Muscle of leg (tissue), 11 donors: ENCODE measurements around the gene ZNF277. TPM values are rescaled to one million over a fixed set of nuclear protein-coding genes. Genes with fewer than 3 reads are reported as not detected.
A peak's percentile ranks its signal among the peaks of the same experiment; 100 is the strongest.

ENCODE experiments used
- DNase-seq: peaks from one replicate; pipeline ENCODE4 v3.0.0; 2013
- H3K27ac ChIP-seq: one replicate; pipeline ENCODE4 v1.5.1; 2013; ENCODE audit warnings: mild to moderate bottlenecking, low read length, control low read depth
- H3K27me3 ChIP-seq: one replicate; pipeline ENCODE4 v1.6.1; 2013; ENCODE audit warnings: low read length; ENCODE audit not compliant: control insufficient read depth, insufficient read depth
- H3K36me3 ChIP-seq: one replicate; pipeline ENCODE4 v1.6.1; 2013; ENCODE audit warnings: low read length; ENCODE audit not compliant: control insufficient read depth, insufficient read depth
- H3K4me1 ChIP-seq: one replicate; pipeline ENCODE4 v1.6.1; 2013; ENCODE audit warnings: low read length; ENCODE audit not compliant: control insufficient read depth, insufficient read depth
- H3K4me3 ChIP-seq: one replicate; pipeline ENCODE4 v1.5.1; 2013; ENCODE audit warnings: low read length, control low read depth
- H3K9me3 ChIP-seq: replicated peaks from 2 replicates; pipeline ENCODE4 v1.6.1; 2013; ENCODE audit warnings: low read depth, low read length; ENCODE audit not compliant: control insufficient read depth
- WGBS: methylation state at CpG from one replicate; pipeline ENCODE4 v1.1.5; 2013; ENCODE audit warnings: missing lambda C conversion rate; ENCODE audit not compliant: insufficient coverage; 5-methylcytosine and 5-hydroxymethylcytosine counted together
- polyA plus RNA-seq, 8 donors: library from polyadenylated mRNA; unstranded; fragments of 120-200 nt; gene quantifications; one replicate each; pipeline versions ENCODE4 v1.2.1 to v1.2.3, GENCODE V29; 2013; ENCODE audit warnings: inconsistent platforms in 1 of 8, low replicate concordance in 1 of 8; ENCODE audit not compliant: insufficient read length in 8 of 8, insufficient read depth in 1 of 8
- total RNA-seq: library from RNA; stranded (reverse); fragments of 120-200 nt; gene quantifications from one replicate; pipeline ENCODE4 v1.2.4, GENCODE V29; 2013

ZNF277 gene
- total and polyA plus RNA-seq, 9 donors = 17.7 to 29.8 (median 23.5) TPM

- peak; percentile 30 for DNase-seq
- Histone ChIP-seq H3K9me3 (no peaks in the 10 kb centered on the region), H3K27ac (no peak overlapping the region), H3K4me1 (peaks cover 4% of the 10 kb centered on the region), H3K4me3 (no peak overlapping the region), H3K36me3 (no peaks in the 10 kb centered on the region), H3K27me3 (no peaks in the 10 kb centered on the region)
- WGBS = 50% methylated on average over 2 of the region's 5 CpGs
Observed at GRCh38 chr7:112286250-112287086, 80.0 kb downstream of the ZNF277 start.

GRCh38 chr7:112288301-112288700 is 81.8 kb downstream of the ZNF277 start:
- no CpG with 5 or more reads among the region's 3 CpGs for WGBS
- Histone ChIP-seq H3K4me3 (no peak overlapping the region), H3K36me3 (peaks cover 2% of the 10 kb centered on the region), H3K4me1 (peaks cover 4% of the 10 kb centered on the region), H3K27me3 (no peaks in the 10 kb centered on the region), H3K9me3 (no peaks in the 10 kb centered on the region), H3K27ac (no peak overlapping the region)
- DNase-seq = no peak

DNA sequence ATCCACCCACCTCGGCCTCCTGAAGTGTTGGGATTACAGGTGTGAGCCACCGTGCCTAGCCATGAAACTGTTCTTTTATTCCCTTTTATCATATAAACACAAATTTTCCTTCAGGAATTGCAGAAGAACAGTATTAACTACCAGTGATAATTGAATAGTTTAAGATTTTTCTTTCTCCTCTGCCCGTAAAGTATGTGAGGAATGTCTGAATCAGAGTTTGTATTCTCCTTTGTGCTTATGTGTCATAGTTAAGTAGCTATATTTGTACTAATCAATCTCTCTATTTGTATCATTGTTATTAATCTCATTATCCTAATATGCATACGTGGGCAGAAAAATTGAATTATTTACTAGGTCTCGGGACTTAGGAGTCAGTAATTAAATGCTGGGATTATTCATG is 83.6 kb downstream of the ZNF277 start:
- Histone ChIP-seq H3K27me3 (no peaks in the 10 kb centered on the region), H3K9me3 (no peaks in the 10 kb centered on the region), H3K27ac (no peak overlapping the region), H3K4me1 (peaks cover 4% of the 10 kb centered on the region), H3K36me3 (peaks cover 2% of the 10 kb centered on the region), H3K4me3 (no peak overlapping the region)
- no peak for DNase-seq
- no CpG with 5 or more reads among the region's 5 CpGs for WGBS

- DNase-seq = no peak
- H3K9me3 ChIP-seq = no peaks in the 10 kb centered on the region
- H3K36me3 ChIP-seq = peaks cover 2% of the 10 kb centered on the region
- no CpG with 5 or more reads among the region's 1 CpG for WGBS
- H3K27me3 ChIP-seq = no peaks in the 10 kb centered on the region
- no peak overlapping the region for H3K27ac ChIP-seq
- H3K4me3 ChIP-seq = no peak overlapping the region
- no peaks in the 10 kb centered on the region for H3K4me1 ChIP-seq
Observed at GRCh38 chr7:112292162-112292561, 85.7 kb downstream of the ZNF277 start.

DNA sequence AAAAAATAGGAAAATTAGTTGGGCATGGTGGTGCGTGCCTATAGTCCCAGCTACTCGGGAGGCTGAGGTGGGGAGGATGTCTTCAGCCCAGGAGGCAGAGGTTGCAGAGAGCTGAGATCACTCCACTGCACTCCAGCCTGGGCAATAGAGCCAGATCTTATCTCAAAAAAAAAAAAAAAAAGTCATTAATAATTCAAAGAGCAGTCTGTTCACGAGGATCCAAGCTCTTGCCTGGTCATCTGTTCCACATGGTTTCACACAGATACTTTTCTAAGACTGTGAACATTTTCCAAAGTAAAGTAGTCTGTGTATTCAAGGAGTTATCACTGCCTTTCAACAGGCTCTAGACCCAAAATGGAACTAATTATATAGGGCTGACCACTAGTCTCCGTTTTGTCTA is 86.9 kb downstream of the ZNF277 start:
- Histone ChIP-seq H3K9me3 (no peaks in the 10 kb centered on the region), H3K4me1 (no peaks in the 10 kb centered on the region), H3K27ac (no peak overlapping the region), H3K36me3 (peaks cover 2% of the 10 kb centered on the region), H3K4me3 (no peak overlapping the region), H3K27me3 (no peaks in the 10 kb centered on the region)
- DNase-seq = no peak
- WGBS = 100% methylated on average over 1 of the region's 4 CpGs

GRCh38 chr7:112296432-112296831 is 89.9 kb downstream of the ZNF277 start:
- peak; percentile 50 for DNase-seq
- Histone ChIP-seq H3K27me3 (no peaks in the 10 kb centered on the region), H3K36me3 (peaks cover 2% of the 10 kb centered on the region), H3K9me3 (no peaks in the 10 kb centered on the region), H3K4me1 (no peaks in the 10 kb centered on the region), H3K4me3 (no peak overlapping the region), H3K27ac (no peak overlapping the region)
- WGBS = no CpG with 5 or more reads among the region's 1 CpG

GRCh38 chr7:112297681-112298080 is 91.2 kb downstream of the ZNF277 start:
- no peaks in the 10 kb centered on the region for H3K4me1 ChIP-seq
- H3K27me3 ChIP-seq = no peaks in the 10 kb centered on the region

GRCh38 chr7:112298543-112299100 is 92.1 kb downstream of the ZNF277 start:
- no peaks in the 10 kb centered on the region for H3K4me1 ChIP-seq

More at GRCh38 chr7:112297681-112298080, 91.2 kb downstream of the ZNF277 start:
- Histone ChIP-seq H3K9me3 (no peaks in the 10 kb centered on the region), H3K36me3 (no peaks in the 10 kb centered on the region), H3K27ac (no peak overlapping the region), H3K4me3 (no peak overlapping the region)
- WGBS = no CpG with 5 or more reads among the region's 3 CpGs
- DNase-seq = no peak

GRCh38 chr7:112300072-112300471 is 93.6 kb downstream of the ZNF277 start:
- Histone ChIP-seq H3K4me3 (no peak overlapping the region), H3K36me3 (no peaks in the 10 kb centered on the region), H3K27ac (no peak overlapping the region), H3K9me3 (no peaks in the 10 kb centered on the region), H3K27me3 (no peaks in the 10 kb centered on the region), H3K4me1 (no peaks in the 10 kb centered on the region)
- WGBS = no CpG with 5 or more reads among the region's 2 CpGs
- DNase-seq = no peak

More at GRCh38 chr7:112298543-112299100, 92.1 kb downstream of the ZNF277 start:
- WGBS = 67% methylated on average over 1 of the region's 4 CpGs
- H3K27ac ChIP-seq = no peak overlapping the region
- no peak overlapping the region for H3K4me3 ChIP-seq
- no peak for DNase-seq
- H3K9me3 ChIP-seq = no peaks in the 10 kb centered on the region
- no peaks in the 10 kb centered on the region for H3K36me3 ChIP-seq
- H3K27me3 ChIP-seq = no peaks in the 10 kb centered on the region

- DNase-seq = no peak
- Histone ChIP-seq H3K4me3 (no peak overlapping the region), H3K27ac (no peak overlapping the region), H3K27me3 (no peaks in the 10 kb centered on the region), H3K4me1 (no peaks in the 10 kb centered on the region), H3K36me3 (no peaks in the 10 kb centered on the region), H3K9me3 (no peaks in the 10 kb centered on the region)
- WGBS = 88% methylated on average over 6 of the region's 6 CpGs
Observed at GRCh38 chr7:112300831-112301407, 94.4 kb downstream of the ZNF277 start.
